ENCODE measurements around the gene TPD52L1.

Gene TPD52L1

GRCh38 chr6:125245523-125246264 is 92.1 kb downstream of the TPD52L1 start:
- DNase-seq = no peak

- no peak for DNase-seq
Measured at GRCh38 chr6:125246566-125246965, 93.0 kb downstream of the TPD52L1 start.

DNA sequence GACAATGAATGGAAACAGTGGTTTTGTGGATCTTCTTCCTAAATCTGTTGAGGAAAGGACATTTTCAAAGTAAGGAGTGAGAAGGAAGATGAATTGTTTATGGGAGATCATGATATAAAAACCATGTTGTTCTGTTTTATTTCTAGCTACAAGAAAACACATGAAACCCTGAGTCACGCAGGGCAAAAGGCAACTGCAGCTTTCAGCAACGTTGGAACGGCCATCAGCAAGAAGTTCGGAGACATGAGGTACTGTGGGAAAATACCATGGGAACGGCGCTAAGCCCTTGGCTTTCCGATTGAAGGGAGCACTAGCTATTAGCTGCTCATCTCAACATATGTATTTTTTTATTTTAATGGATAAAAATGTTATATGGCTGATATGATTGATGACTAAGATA is 94.6 kb downstream of the TPD52L1 start:
- no peak for DNase-seq

DNA sequence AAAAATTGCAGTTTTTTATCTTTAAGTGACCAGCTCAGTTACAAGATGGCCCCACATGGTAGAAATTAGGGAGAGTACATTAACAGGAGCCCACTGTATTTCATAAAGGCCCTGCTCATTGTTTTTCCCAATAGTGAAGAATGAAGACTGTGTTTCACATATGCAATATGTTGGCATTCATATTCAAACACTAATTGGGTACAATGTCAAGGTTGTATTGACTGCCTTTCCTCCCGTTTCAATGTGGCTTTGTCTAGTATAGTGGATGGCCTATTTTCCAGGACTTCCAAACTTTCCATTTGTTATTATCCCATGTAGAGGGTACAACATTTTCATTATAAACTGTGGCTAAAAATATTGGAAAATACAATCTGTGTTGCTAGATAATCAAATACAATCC is 96.9 kb downstream of the TPD52L1 start:
- DNase-seq = no peak

- no peak for DNase-seq
Measured at GRCh38 chr6:125251516-125252220, 98.1 kb downstream of the TPD52L1 start.

DNA sequence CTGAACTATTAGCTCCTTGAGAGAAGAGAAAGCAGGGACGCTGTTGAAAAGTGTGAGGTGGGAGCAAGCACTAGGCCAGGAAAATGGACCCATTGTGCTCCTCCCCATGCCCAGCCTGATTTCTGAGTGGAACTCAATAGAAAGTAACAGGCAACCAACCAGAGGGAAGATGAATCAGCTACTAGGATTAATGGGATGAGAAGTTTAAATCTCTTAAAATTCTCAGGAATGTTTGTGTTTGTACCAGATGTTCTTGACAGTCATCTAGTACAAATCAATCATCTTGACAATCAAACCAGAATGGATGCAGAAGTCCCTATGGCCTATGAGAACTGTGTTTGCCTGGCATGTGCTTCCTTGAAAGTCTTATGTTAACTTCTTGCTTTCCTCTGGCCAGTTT is 99.3 kb downstream of the TPD52L1 start:
- DNase-seq = no peak

DNA sequence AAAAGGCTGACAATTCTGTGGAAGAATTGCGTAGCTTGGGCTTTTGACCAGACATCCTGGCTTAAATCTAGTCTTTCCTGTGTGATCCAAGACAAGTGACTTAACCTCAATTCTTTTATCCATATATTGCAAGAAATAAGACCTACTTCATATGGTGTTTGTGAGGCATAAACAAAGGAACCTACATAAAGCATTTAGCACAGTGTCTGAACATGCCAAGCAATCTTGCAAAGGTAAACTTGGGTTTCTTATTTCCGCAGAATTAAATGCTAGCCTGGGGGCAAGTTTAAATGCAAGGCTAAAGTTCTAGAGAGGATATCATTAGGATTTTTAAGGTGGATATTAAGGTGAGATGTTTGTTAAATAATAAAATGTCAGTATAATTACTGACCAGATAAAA is 100.3 kb downstream of the TPD52L1 start:
- DNase-seq = no peak

DNA sequence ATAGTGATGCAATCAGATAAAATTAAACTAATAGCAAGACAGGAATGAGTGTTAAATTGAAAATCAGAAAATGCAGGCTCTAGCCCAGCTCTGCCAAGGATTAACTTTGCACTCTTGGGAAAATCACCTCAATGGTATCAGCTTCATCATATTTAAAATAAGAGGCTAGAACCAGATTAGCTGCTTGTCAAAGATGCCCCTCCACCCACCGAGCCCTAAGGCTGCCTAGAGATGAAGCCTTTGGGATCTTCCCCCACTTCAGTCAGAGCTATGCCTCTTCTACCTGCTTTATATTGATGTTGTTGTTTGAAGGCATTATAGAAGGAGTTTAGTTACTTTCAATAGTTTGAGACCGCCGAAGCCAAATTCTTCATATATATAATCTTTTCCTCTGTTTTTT is 100.7 kb downstream of the TPD52L1 start:
- no peak for DNase-seq

DNA sequence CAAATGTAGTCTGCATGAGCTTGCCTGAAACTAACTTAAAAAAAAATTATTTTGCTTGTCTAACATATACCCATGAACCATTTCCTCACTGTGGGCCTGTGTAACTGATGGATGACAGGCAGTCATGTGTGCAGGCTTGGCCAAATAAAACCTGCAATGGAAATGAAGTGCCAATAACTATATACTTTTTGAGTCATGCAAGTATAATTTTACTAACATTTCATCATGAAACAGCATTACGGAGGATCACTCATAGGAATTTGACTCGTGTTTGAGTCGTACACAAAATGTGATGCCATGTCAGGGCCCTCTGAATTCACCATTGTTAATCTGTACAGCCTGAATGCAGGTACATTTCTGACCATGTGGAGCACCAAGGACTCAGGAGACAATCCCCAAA is 101.6 kb downstream of the TPD52L1 start:
- DNase-seq = no peak

GRCh38 chr6:125257351-125257750 is 103.8 kb downstream of the TPD52L1 start:
- DNase-seq = no peak

- DNase-seq = no peak
Measured at GRCh38 chr6:125258651-125259353, 105.2 kb downstream of the TPD52L1 start.

DNA sequence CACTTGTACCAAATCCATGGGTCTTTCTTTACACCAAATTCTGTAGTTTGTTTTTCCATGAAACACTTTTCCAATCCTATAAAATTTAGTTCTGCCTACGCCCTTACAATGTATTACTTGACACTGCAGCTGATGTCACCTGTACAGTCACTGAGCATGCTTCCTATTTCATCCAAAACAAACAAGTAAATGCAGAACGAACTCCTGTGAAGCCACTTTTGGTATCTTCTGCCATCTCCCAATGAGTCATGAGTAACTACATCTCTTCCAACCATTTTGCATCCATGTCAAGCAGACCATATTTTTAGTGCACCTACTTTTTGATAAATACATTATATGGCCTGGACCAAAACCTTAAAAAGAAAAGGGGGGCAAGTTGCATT is 105.8 kb downstream of the TPD52L1 start:
- DNase-seq = no peak

GRCh38 chr6:125262016-125263013 is 108.7 kb downstream of the TPD52L1 start:
- no peak for DNase-seq

DNA sequence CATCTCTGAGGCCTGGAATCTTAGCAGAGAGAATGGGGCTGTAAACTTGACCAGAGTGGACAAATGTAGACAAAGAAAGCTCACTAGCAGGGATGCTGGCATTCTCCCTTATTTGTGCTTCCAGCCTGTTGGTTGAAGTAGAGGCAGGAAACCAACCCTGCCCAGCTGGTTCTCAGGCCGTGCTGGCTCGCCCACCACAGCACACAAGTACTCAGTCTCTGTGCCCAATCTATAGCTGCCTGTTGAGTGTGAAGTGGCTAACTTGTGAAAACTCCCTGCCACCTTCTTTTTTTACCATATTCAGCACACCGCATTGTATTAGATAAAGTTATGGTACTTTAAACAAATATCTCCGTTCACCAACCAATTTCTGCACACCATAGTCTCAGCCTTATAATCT is 110.9 kb downstream of the TPD52L1 start:
- no peak for DNase-seq

DNA sequence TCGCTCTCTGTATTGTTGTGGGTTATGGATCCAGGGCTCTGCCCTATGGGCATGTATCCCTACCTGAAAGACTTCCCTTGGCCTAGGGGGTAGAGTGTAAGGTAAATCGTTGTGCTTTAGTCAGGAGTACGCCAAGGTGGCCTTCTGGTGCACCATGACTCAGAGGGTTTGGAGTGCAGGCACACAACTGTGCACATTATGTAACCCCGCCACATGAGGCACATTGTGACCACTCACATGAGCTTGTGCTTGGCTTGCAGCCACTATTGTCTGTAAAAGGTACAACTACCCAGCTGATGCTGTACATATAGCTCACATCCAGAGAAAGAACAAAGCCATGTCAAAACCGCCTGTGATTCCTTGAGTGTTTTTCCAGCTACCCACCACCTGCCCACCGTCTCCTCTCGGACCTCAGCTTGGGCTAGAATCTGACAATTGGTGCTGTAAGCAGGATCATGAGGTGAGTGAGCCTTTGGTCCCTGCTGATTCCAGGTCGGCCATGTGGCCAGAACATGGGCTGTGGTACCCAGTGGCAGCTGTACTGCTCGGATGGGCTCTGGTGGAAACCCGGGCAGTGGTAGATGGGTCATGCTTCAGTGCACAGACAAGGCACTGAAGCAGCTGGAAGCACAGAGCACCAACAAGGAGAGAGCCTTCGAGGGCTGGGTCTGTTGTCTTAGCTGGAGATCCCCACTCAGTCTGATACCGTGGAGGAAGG is 114.4 kb downstream of the TPD52L1 start:
- no peak for DNase-seq

- DNase-seq = no peak
Measured at GRCh38 chr6:125268765-125269164, 115.2 kb downstream of the TPD52L1 start.

GRCh38 chr6:125269328-125269985 is 115.9 kb downstream of the TPD52L1 start:
- no peak for DNase-seq

DNA sequence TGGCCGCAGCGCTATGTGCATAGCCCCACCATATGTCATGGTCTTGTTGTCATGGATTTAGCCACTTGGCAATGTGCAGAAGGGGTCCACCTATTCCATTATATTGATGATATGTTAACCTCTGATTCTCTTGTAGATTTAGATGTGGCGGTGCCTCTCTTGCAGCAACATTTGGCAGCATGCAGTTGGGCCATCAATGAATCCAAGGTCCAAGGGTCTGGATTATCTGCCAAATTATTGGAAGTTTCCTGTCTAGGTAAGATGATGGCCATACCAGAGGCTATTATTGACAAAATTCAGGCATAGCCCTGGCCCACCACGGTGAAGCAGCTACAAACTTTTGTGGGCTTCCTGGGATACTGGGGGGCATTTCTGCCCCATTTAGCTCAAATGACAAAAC is 116.8 kb downstream of the TPD52L1 start:
- DNase-seq = no peak

DNA sequence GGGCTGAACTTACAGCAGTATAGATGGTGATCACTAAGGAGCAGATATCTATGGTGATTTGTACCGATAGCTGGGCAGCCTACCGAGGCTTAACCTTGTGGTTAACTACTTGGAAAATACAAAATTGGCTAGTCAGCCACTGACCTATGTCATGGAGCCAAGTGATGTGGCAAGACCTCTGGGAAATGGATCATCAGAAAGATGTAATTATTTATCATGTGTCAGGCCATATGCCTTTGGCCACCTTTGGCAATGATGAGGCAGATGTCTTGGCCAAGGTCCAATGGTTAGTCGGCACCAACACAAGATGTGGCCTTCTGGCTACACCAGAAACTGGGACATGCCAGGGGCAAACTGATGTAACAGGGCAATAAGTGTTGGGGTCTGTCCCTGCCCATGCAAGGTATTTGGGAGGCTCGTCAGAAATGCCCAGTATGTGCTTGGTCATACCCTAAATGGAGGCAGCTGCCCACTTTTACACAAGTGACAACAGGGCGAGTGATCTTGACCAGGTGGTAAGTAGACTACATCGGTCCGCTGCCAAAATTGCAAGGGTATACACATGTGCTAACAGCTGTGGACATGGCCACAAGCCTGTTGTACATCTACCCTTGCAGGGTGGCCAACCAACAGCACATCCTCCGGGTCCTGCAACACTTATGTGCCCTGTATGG is 118.0 kb downstream of the TPD52L1 start:
- DNase-seq = no peak

DNA sequence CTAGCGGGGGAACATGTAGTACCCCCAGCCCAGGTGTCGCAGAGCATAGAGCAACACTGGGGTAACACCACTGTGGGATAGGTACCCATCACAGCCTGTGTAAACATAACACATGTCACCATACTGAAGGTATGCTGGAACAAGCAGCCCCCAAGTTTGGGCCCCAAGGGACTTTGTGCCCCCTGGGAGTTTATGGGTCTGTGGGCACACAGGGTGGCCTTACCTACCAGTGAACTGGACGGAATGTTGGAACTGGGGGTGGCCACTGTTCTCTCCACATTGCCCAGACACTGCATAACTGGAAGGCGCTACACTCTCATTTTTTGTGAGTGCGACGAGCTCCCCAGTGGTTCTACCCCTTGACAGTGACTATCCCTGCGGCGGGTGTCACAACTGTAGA is 119.7 kb downstream of the TPD52L1 start:
- DNase-seq = no peak

DNA sequence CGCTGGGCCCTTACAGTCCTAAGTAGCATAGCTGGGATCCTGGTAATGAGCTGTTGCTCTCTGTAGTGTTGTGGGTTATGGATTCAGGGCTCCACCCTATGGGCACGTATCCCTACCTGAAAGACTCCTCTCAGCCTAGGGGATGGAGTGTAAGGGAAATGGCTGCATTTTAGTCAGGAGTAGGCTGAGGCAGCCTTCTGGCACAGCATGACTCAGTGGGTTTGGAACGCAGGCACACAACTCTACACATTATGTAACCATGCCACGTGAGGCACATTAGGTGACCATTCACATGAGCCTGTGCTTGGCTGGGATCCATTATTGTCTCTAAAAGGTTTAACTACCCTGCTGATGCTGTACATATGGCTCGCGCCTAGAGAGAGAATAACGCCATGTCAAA is 120.4 kb downstream of the TPD52L1 start:
- no peak for DNase-seq
